Nephron progenitor cell (in vitro differentiated cells): ENCODE results near the gene CCDC188.

Experiments
- DNase-seq: peaks from one replicate; pipeline ENCODE4 v3.0.0; 2021
- H3K27ac Mint-ChIP-seq: 2 replicates; pipeline ENCODE4 v1.8.0; 2021; ENCODE audit warnings: mild to moderate bottlenecking, moderate library complexity, mixed read lengths
- H3K27me3 Mint-ChIP-seq: 2 replicates; pipeline ENCODE4 v1.8.0; 2021; ENCODE audit warnings: mild to moderate bottlenecking, low read depth, mixed read lengths; ENCODE audit not compliant: poor library complexity
- H3K36me3 Mint-ChIP-seq: 2 replicates; pipeline ENCODE4 v1.8.0; 2021; ENCODE audit warnings: low read depth, mixed read lengths
- H3K4me1 Mint-ChIP-seq: 2 replicates; pipeline ENCODE4 v1.8.0; 2021; ENCODE audit warnings: mixed read lengths
- H3K4me3 Mint-ChIP-seq: 2 replicates; pipeline ENCODE4 v1.8.0; 2021; ENCODE audit warnings: mild to moderate bottlenecking, moderate library complexity, mixed read lengths
- H3K9me3 Mint-ChIP-seq: 2 replicates; pipeline ENCODE4 v1.8.0; 2021; ENCODE audit warnings: mild to moderate bottlenecking, moderate library complexity, mixed read lengths
- TF ChIP-seq, protein P1 (sequence below): fragments of 200-600 bp; sonication (generic); IDR thresholded peaks from 2 replicates; pipeline ENCODE4 v1.5.0; 2021; ENCODE audit warnings: antibody characterized with exemption

CCDC188 gene

DNA sequence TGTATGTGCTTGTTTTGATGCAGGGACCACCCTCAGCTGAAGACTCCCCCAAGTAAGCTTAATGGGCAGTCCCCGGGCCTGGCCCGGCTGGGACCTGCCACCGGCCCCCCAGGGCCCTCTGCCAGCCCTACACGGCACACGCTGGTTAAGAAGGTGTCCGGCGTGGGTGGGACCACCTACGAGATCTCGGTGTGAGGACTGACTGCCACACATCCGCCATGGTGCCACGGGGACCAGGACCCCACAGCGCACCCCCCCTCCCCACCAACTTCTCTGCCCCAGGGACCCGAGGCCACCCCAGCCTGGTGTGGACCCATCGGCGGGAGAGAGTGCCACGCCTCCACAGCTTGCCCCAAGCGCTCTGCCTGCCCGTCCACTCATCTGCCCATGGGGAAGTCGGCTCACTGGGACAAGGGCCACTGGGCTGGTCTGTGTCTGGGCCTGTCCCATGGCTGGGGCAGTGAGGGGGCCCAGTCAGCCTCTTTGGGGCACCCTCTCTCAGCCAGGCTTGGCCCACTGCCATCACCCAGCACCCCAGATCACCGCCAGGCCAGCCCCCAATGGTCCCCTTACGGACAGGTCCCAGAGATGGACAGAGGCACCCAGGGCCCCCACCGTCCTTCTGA is 5.5 kb downstream of the CCDC188 start:
- Mint-ChIP-seq H3K4me3 (no peak overlapping the region), H3K9me3 (no peaks in the 10 kb centered on the region), H3K27me3 (no peaks in the 10 kb centered on the region), H3K4me1 (peaks cover 5% of the 10 kb centered on the region), H3K36me3 (no peaks in the 10 kb centered on the region), H3K27ac (no peak overlapping the region)
- no peak for DNase-seq
- TF ChIP-seq, protein P1, sequence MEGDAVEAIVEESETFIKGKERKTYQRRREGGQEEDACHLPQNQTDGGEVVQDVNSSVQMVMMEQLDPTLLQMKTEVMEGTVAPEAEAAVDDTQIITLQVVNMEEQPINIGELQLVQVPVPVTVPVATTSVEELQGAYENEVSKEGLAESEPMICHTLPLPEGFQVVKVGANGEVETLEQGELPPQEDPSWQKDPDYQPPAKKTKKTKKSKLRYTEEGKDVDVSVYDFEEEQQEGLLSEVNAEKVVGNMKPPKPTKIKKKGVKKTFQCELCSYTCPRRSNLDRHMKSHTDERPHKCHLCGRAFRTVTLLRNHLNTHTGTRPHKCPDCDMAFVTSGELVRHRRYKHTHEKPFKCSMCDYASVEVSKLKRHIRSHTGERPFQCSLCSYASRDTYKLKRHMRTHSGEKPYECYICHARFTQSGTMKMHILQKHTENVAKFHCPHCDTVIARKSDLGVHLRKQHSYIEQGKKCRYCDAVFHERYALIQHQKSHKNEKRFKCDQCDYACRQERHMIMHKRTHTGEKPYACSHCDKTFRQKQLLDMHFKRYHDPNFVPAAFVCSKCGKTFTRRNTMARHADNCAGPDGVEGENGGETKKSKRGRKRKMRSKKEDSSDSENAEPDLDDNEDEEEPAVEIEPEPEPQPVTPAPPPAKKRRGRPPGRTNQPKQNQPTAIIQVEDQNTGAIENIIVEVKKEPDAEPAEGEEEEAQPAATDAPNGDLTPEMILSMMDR, result no peak

DNA sequence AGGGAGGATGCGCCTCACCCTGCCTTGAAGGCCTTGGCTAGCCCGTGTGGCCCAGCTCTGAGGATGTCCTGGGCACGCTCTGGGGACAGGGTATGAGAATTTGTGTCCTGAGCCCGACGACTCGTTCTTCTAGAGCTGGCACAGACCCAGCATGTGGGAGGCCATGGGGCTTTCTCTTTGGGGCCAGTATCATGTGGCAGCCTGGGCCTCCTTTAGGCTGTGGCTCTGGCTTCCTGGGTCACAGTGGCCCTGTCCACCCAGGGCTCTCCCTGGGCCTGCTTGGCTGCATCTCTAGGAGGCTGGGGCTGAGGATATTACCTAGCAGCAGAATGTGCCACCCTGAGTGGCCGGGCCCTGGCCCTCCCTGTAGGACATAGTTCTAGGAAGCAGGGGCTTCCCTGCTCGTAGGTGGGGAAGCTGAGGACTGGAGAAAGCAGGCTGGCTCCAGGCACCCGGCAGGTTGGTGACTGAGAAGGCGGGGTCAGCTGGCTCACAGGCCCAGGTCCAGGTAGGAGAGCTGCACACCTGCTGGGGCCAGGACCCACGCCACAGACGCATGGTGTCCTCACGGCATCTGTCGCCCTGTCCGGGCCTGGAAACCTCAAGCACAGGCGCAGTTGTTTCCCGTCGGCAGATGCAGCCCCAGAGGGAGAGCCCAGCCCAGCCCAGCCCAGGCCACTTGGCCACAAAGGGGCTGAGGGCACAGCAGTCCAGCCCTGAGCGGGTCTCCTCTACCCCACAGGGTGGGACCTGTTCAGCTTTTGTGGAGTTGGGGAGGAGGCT is 6.8 kb downstream of the CCDC188 start:
- no peaks in the 10 kb centered on the region for H3K27me3 Mint-ChIP-seq
- no peaks in the 10 kb centered on the region for H3K9me3 Mint-ChIP-seq
- no peaks in the 10 kb centered on the region for H3K36me3 Mint-ChIP-seq
- peaks cover 5% of the 10 kb centered on the region for H3K4me1 Mint-ChIP-seq
- no peak overlapping the region for H3K27ac Mint-ChIP-seq
- TF ChIP-seq, protein P1, result no peak
- no peak overlapping the region for H3K4me3 Mint-ChIP-seq
- no peak for DNase-seq

DNA sequence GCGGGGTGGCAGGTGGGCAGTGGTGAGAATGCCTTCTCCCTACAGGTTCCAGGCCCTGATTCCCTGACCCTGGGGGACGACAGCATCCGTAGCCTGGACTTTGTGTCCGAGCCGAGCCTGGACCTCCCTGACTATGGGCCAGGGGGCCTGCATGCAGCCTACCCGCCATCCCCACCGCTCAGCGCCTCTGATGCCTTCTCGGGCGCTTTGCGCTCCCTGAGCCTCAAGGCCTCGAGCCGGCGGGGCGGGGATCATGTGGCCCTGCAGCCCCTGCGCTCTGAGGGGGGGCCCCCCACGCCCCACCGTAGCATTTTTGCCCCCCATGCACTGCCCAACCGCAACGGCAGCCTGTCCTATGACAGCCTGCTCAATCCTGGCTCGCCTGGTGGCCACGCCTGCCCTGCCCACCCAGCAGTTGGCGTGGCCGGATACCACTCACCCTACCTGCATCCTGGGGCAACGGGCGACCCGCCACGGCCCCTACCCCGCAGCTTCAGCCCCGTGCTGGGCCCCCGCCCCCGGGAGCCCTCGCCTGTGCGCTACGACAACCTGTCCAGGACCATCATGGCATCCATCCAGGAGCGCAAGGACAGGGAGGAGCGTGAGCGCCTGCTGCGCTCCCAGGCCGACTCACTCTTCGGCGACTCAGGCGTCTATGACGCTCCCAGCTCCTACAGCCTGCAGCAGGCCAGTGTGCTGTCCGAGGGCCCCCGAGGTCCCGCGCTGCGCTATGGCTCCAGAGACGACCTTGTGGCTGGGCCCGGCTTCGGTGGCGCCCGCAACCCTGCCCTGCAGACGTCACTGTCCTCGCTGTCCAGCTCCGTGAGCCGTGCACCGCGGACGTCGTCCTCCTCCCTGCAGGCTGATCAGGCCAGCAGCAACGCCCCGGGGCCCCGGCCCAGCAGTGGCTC is 7.9 kb downstream of the CCDC188 start:
- Mint-ChIP-seq H3K9me3 (no peaks in the 10 kb centered on the region), H3K4me1 (peaks cover 5% of the 10 kb centered on the region), H3K27me3 (no peaks in the 10 kb centered on the region), H3K4me3 (no peak overlapping the region), H3K36me3 (no peaks in the 10 kb centered on the region), H3K27ac (no peak overlapping the region)
- TF ChIP-seq, protein P1, result no peak
- no peak for DNase-seq

DNA sequence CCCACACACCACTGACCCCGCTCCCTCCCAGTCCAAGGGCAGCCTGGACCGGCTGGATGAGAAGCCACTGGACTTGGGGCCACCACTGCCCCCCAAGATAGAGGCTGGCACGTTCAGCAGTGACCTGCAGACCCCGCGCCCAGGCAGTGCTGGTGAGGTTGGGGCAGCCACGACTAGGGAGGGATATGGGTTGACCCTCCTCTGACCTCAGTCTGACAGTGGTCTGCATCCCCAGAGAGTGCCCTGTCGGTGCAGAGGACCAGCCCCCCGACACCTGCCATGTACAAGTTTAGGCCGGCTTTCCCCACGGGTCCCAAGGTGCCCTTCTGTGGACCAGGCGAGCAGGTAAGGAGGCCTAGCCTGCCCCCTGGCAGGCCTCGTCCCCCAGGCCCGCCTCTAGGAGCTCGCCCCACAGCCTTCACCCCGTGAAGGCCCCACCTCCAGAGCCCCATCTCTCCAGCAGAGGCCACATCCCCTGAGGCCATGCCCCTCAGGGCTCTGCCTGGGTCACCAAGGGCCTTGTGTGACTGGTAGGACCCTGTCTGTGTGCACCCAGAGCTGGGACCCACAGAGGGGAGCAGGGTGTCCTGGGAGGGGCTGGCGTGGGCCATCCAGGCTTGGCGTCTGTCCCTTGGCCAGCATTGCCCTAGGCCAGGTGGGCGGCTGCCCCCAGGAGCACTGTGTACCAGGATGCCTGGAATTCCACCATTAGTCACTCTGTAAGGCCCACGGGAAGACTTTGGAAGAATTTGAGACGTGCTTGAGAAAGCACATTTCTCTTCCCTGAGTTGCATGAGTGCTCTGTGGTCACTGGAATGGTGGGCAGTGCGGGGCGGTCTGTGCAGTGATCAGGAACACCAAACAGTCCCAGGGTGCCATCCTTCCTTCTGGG is 9.4 kb downstream of the CCDC188 start:
- H3K27ac Mint-ChIP-seq, result no peak overlapping the region
- TF ChIP-seq, protein P1, result no peak
- H3K4me1 Mint-ChIP-seq, result peaks cover 2% of the 10 kb centered on the region
- H3K36me3 Mint-ChIP-seq, result no peaks in the 10 kb centered on the region
- H3K9me3 Mint-ChIP-seq, result no peaks in the 10 kb centered on the region
- H3K27me3 Mint-ChIP-seq, result no peaks in the 10 kb centered on the region
- DNase-seq, result no peak
- H3K4me3 Mint-ChIP-seq, result no peak overlapping the region

DNA sequence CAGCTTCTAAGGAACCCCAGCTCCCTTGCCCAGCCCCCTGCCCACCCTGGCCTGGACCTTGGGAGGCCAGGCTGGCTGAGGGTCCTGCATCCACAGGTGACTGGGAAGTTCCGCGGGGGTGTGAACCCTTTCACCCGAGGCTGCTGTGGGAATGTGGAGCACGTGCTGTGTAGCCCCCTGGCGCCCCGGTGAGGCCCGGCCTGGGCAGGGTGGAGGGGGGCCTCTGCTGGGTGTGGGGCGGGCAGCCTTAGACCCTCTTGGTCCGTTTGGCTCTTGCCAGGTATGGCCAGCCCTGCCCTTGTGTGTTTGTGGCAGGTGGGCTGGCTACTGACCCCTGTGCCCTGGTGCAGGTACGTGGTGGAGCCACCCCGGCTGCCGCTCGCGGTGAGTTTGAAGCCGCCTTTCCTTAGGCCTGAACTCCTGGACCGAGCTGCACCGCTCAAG is 10.3 kb downstream of the CCDC188 start:
- TF ChIP-seq, protein P1, result no peak
- no peaks in the 10 kb centered on the region for H3K36me3 Mint-ChIP-seq
- no peak for DNase-seq
- H3K9me3 Mint-ChIP-seq, result no peaks in the 10 kb centered on the region
- H3K4me1 Mint-ChIP-seq, result no peaks in the 10 kb centered on the region
- H3K4me3 Mint-ChIP-seq, result no peak overlapping the region
- no peak overlapping the region for H3K27ac Mint-ChIP-seq
- no peaks in the 10 kb centered on the region for H3K27me3 Mint-ChIP-seq
